ENCODE data around the gene TMEM39B.
"Not testable (repeated sequence)": the region's sequence is repeated elsewhere in the genome, so short reads cannot be mapped to it uniquely, and the experiment has no call there.

TMEM39B gene

DNA sequence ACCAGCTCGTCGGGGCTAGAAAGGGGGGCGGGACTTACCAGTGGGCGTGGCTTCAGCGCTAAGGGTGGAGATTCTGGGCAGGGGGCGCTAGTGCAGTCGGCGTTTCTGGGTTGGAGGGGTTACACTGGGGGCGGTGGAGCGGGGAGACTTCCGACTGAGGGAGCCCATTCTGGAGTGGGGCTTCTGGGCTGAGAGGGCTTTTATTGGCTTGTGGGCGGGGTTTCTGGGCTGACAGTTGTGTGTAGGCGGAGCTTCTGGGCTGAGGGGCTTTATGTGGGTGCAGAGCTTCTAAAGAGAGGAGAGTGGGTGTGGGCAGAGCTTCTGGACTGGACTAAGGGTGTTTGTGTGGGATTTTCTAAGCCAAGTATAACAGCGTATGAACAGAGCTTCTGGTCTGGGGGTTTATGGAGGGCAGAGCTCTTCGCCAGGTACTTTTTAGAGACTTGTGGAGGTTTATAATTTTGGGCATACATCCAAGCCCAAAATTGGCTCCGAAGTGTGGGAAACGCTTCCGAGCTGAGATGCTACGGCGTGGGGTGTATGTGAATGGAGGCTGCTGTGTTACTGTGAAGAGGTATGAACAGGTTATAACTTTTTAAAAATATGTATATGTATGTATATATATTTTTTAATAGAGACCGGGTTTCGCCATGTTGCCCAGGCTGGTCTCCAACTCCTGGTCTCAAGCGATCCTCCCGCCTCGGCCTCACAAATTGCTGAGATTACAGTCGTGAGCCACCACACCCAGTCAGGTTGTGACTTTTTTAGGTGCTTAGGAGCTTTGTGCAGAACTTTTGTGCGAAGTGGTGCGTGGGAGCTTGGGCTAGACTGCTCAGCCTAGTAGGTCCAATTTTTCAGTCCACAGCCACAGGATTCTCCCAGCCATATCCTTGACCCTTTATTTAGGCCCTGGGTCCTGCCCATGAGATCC, 825 bp downstream of the TMEM39B start:
- no peak for TF ChIP-seq Cebpa-rat (IDR thresholded peaks at IDR 0.05)
- Histone ChIP-seq H3K4me3 (peak overlapping the region; percentile 57 to 82 (median 72)), H3K36me3 (peaks cover 26 to 41% (median 37%) of the 10 kb centered on the region in 11 experiments), H3K4me2 (peak overlapping the region; percentile 83 to 95 (median 88)), H3K9me3 (replicated peaks in 1 of 11) (no peaks in the 10 kb centered on the region), H3K27ac (peak overlapping the region; percentile 69 to 99 (median 97)), H3K4me1 (peaks cover 62 to 85% (median 78%) of the 10 kb centered on the region in 10 experiments), H3K27me3 (no peaks in the 10 kb centered on the region), H3K9ac (peak overlapping the region; percentile 69 to 97 (median 90)), H4K20me1 (peaks cover 0 to 45% (median 40%) of the 10 kb centered on the region in 11 experiments; a peak in 17 of 22 replicates)

DNA sequence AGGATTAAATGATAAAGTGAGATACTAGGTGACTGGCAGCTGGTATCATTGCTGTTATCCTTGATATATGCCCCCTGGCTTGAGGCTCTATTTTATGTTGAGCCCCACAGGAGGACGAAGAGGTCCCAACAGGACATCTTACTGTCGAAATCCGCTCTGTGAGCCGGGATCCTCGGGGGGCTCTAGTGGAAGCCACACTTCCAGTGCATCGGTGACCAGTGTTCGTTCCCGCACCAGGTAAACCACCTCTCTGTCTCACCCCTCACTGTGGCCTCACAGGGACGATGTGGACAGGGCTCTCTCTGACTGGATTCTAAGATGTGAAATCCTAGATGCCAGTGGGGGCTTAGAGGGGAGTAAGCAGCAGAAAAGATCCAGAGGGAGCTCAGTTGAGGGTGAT, 2.1 kb downstream of the TMEM39B start:
- no peaks in the 10 kb centered on the region for H3K9me3 ChIP-seq (replicated peaks in 1 of 11)
- peak overlapping the region in 7 of 11 experiments; percentile 20 to 92 (median 32); a peak in 5 of 22 replicates for H3K9ac ChIP-seq
- H4K20me1 ChIP-seq, result peaks cover 0 to 53% (median 40%) of the 10 kb centered on the region in 11 experiments; a peak in 17 of 22 replicates
- no peak for TF ChIP-seq Cebpa-rat (IDR thresholded peaks at IDR 0.05)
- peak overlapping the region in 8 of 11 experiments; percentile 2 to 63 (median 43); a peak in 11 of 22 replicates for H3K27ac ChIP-seq
- H3K27me3 ChIP-seq, result no peaks in the 10 kb centered on the region
- H3K4me2 ChIP-seq, result peak overlapping the region in 9 of 11 experiments; percentile 12 to 95 (median 90); a peak in 15 of 22 replicates
- peaks cover 49 to 73% (median 65%) of the 10 kb centered on the region in 10 experiments for H3K4me1 ChIP-seq
- peaks cover 37 to 52% (median 49%) of the 10 kb centered on the region in 11 experiments for H3K36me3 ChIP-seq
- H3K4me3 ChIP-seq, result no peak overlapping the region; a peak in 1 of 20 replicates

- peak overlapping the region in 3 of 11 experiments; percentile 55 to 90 (median 61); a peak in 3 of 22 replicates for H3K4me2 ChIP-seq
- no peak overlapping the region for H3K4me3 ChIP-seq
- peak overlapping the region in 3 of 11 experiments; percentile 14 to 26 (median 17); a peak in 3 of 22 replicates for H3K9ac ChIP-seq
- H3K27me3 ChIP-seq, result no peaks in the 10 kb centered on the region
- H3K27ac ChIP-seq, result peak overlapping the region in 2 of 11 experiments; percentile 35 to 51; a peak in 2 of 22 replicates
- no peaks in the 10 kb centered on the region for H3K9me3 ChIP-seq (replicated peaks in 1 of 11)
- TF ChIP-seq Cebpa-rat (IDR thresholded peaks at IDR 0.05), result no peak
- peaks cover 43 to 65% (median 59%) of the 10 kb centered on the region in 10 experiments for H3K4me1 ChIP-seq
- H3K36me3 ChIP-seq, result peaks cover 43 to 72% (median 68%) of the 10 kb centered on the region in 11 experiments
- H4K20me1 ChIP-seq, result peaks cover 0 to 73% (median 43%) of the 10 kb centered on the region in 11 experiments; a peak in 17 of 22 replicates
These were observed 4.7 kb downstream of the TMEM39B start for GRCh38 chr1:32077451-32077850.

DNA sequence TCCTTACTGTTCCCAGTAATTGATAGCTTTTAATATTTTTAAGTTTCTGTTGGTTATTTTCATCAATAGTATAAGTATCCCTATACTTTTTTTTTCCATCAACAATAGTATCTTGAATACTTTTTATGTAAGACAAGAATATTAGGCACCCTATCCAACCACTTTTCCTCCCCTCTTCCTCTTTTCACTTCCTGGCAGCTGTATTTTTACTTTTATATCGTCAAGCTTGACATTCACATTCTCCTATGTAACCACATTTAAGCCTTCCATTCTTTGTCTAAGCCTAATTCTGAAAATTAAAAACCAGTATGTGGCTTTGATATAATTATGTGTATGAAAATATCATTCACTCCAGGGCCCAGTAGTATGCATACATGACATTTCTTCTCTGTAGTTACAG, 9.3 kb downstream of the TMEM39B start:
- Histone ChIP-seq H3K4me1 (peaks cover 30 to 49% (median 42%) of the 10 kb centered on the region in 10 experiments), H3K9ac (0 out of 22 replicates have a peak overlapping the region, but pooled peaks of 3 of the 11 experiments have one; percentile 11 to 20 (median 11)), H3K9me3 (replicated peaks in 1 of 11) (no peaks in the 10 kb centered on the region), H4K20me1 (peaks cover 0 to 79% (median 19%) of the 10 kb centered on the region in 11 experiments; a peak in 13 of 22 replicates), H3K36me3 (peaks cover 53 to 96% (median 88%) of the 10 kb centered on the region in 11 experiments), H3K4me2 (peak overlapping the region; percentile 56 to 79 (median 66)), H3K4me3 (0 out of 20 replicates have a peak overlapping the region, but pooled peaks of 1 of the 10 experiments have one; percentile 16), H3K27ac (peak overlapping the region in 8 of 11 experiments; percentile 9 to 46 (median 34); a peak in 12 of 22 replicates), H3K27me3 (no peaks in the 10 kb centered on the region)
- TF ChIP-seq Cebpa-rat (IDR thresholded peaks at IDR 0.05), result no peak

- not testable (repeated sequence) for H3K9me3 ChIP-seq (replicated peaks in 1 of 11); H3K4me3 ChIP-seq; H3K27me3 ChIP-seq; H3K4me2 ChIP-seq; H3K27ac ChIP-seq; H3K9ac ChIP-seq
- H3K4me1 ChIP-seq, result peaks cover 25 to 44% (median 30%) of the 10 kb centered on the region in 10 experiments
- peaks cover 48 to 96% (median 82%) of the 10 kb centered on the region in 11 experiments for H3K36me3 ChIP-seq
- H4K20me1 ChIP-seq, result peaks cover 0 to 52% (median 21%) of the 10 kb centered on the region in 11 experiments; a peak in 12 of 22 replicates
These were observed 13.6 kb downstream of the TMEM39B start for GRCh38 chr1:32086381-32086780.

DNA sequence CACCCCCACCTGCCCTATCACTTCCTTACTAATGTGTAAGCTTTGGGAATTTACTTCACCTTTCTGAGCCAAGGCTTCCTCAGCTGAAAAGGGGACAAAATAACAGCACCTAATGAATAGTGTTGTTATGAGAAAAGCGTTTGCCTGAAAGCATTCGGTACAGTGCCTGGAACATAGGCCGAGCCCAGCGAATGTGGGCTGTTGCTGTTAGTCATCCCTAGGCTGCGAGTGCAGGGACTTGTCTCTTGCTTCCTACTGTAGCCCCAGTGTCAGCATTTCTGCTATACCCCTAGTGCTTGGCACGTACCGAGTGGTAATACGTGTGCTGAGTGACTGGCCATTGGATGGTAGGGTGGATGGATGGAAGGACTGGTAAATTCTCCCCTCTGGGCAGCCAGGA, 18.4 kb downstream of the TMEM39B start:
- Histone ChIP-seq H4K20me1 (peaks cover 0 to 47% (median 24%) of the 10 kb centered on the region in 11 experiments; a peak in 11 of 22 replicates), H3K9ac (no peak overlapping the region), H3K9me3 (replicated peaks in 1 of 11) (no peaks in the 10 kb centered on the region), H3K27me3 (no peaks in the 10 kb centered on the region), H3K4me1 (peaks cover 0 to 13% (median 0%) of the 10 kb centered on the region in 10 experiments; a peak in 7 of 20 replicates), H3K27ac (no peak overlapping the region), H3K4me3 (no peak overlapping the region), H3K4me2 (no peak overlapping the region), H3K36me3 (peaks cover 80 to 100% (median 95%) of the 10 kb centered on the region in 11 experiments)
- TF ChIP-seq Cebpa-rat (IDR thresholded peaks at IDR 0.05), result no peak

GRCh38 chr1:32091591-32091990, 18.9 kb downstream of the TMEM39B start:
- no peak for TF ChIP-seq Cebpa-rat (IDR thresholded peaks at IDR 0.05)
- Histone ChIP-seq H3K4me1 (peaks cover 0 to 13% (median 0%) of the 10 kb centered on the region in 10 experiments; a peak in 7 of 20 replicates), H3K36me3 (peaks cover 80 to 100% (median 95%) of the 10 kb centered on the region in 11 experiments), H4K20me1 (peaks cover 0 to 47% (median 22%) of the 10 kb centered on the region in 11 experiments; a peak in 11 of 22 replicates), H3K4me3 (no peak overlapping the region), H3K9me3 (replicated peaks in 1 of 11) (no peaks in the 10 kb centered on the region), H3K4me2 (no peak overlapping the region), H3K27ac (no peak overlapping the region), H3K27me3 (no peaks in the 10 kb centered on the region), H3K9ac (no peak overlapping the region)

DNA sequence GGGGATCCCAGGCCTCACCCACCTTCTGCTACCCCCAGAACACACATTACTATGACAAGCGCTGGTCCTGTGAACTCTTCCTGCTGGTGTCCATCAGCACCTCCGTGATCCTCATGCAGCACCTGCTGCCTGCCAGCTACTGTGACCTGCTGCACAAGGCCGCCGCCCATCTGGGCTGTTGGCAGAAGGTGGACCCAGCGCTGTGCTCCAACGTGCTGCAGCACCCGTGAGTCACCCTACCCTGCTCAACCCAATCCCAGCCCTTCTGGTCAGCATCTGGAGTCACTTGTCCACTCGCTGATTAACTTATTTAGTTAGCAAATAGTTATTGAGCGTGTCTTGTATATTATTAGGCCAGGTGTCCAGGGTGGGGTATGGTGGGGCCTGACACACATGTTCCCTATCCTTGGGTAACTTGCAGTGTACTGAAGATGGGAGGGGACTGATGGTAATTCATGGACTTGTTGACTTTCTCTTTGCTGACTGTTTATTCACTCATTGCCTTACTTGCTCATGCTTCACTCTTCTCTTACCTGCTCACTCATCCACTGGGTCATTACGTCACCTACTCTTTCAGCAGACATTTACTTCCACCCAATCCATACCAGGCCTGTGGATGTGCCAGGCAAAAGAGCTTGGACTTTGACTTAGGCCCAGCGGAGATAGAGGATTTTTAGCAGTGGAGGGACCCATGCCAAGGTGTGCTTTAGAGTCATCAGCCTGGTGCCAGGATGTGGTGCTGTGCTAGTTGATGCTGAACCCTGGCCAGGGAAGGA, 22.2 kb downstream of the TMEM39B start:
- Histone ChIP-seq H3K4me1 (no peaks in the 10 kb centered on the region), H3K9me3 (replicated peaks in 1 of 11) (no peaks in the 10 kb centered on the region), H3K4me3 (no peak overlapping the region), H3K4me2 (no peak overlapping the region), H3K27me3 (no peaks in the 10 kb centered on the region), H3K36me3 (peaks cover 92 to 100% (median 97%) of the 10 kb centered on the region in 11 experiments), H4K20me1 (peaks cover 0 to 37% (median 16%) of the 10 kb centered on the region in 11 experiments; a peak in 9 of 22 replicates), H3K9ac (no peak overlapping the region), H3K27ac (no peak overlapping the region)
- no peak for TF ChIP-seq Cebpa-rat (IDR thresholded peaks at IDR 0.05)

All from BLaER1 treated with 17β-estradiol and CSF1 and Interleukin-3, amounts not matched to agents 10 nM and 100 nM (cell line).